Mesenchymal stem cell (in vitro differentiated cells and primary cell): ENCODE data around the gene ZHX3.

Source experiments
- DNase-seq: peaks from one replicate; pipeline ENCODE4 v3.0.0-alpha.2; 2013
- H2AFZ ChIP-seq: one replicate; pipeline ENCODE4 v1.6.1; 2013; ENCODE audit warnings: low read depth, mild to moderate bottlenecking, control low read depth, inconsistent platforms, low read length, moderate library complexity
- H2AK5ac ChIP-seq: 2 replicates; pipeline ENCODE4 v1.6.1; 2013; ENCODE audit warnings: low read length, moderate library complexity, mild to moderate bottlenecking, inconsistent platforms; ENCODE audit not compliant: severe bottlenecking
- H2BK120ac ChIP-seq: one replicate; pipeline ENCODE4 v1.6.1; 2013; ENCODE audit warnings: low read depth, mild to moderate bottlenecking, inconsistent platforms, low read length, moderate library complexity
- H2BK12ac ChIP-seq, 2 experiments: one replicate each; pipeline ENCODE4 v1.6.1; 2013; ENCODE audit warnings: inconsistent platforms in 2 of 2, low read length in 2 of 2, mild to moderate bottlenecking in 2 of 2, moderate library complexity in 2 of 2, control low read depth in 1 of 2
- H2BK15ac ChIP-seq: one replicate; pipeline ENCODE4 v1.6.1; 2013; ENCODE audit warnings: mild to moderate bottlenecking, low read depth, inconsistent platforms; ENCODE audit not compliant: poor library complexity, severe bottlenecking
- H2BK5ac ChIP-seq: 2 replicates; pipeline ENCODE4 v1.6.1; 2013; ENCODE audit warnings: low read depth, mild to moderate bottlenecking, low read length, control low read depth, inconsistent platforms; ENCODE audit not compliant: poor library complexity, severe bottlenecking
- H3K14ac ChIP-seq, 2 experiments: one replicate each; pipeline ENCODE4 v1.6.1; 2013; ENCODE audit warnings: inconsistent platforms in 2 of 2, low read length in 2 of 2, control low read depth in 1 of 2, mild to moderate bottlenecking in 1 of 2, moderate library complexity in 1 of 2
- H3K18ac ChIP-seq, 2 experiments: one replicate each; pipeline ENCODE4 v1.6.1; 2013; ENCODE audit warnings: inconsistent platforms in 2 of 2, low read length in 2 of 2, control low read depth in 1 of 2, low read depth in 1 of 2, mild to moderate bottlenecking in 1 of 2
- H3K23ac ChIP-seq, 2 experiments: one replicate each; pipeline ENCODE4 v1.6.1; 2013; ENCODE audit warnings: inconsistent platforms in 2 of 2, low read length in 2 of 2, mild to moderate bottlenecking in 2 of 2, moderate library complexity in 2 of 2, control low read depth in 1 of 2
- H3K27ac ChIP-seq: 2 replicates; pipeline ENCODE4 v1.5.1; 2013; ENCODE audit warnings: mild to moderate bottlenecking, moderate library complexity, low read length, control low read depth, inconsistent platforms; ENCODE audit not compliant: poor library complexity, severe bottlenecking
- H3K27me3 ChIP-seq, 2 experiments: 2 replicates each; pipeline versions ENCODE4 v1.6.1 to v1.7.0; 2013; ENCODE audit warnings: low read length in 2 of 2, mild to moderate bottlenecking in 2 of 2, moderate library complexity in 2 of 2, control low read depth in 1 of 2, inconsistent platforms in 1 of 2; ENCODE audit not compliant: control insufficient read depth in 1 of 2, insufficient read depth in 1 of 2
- H3K36me3 ChIP-seq, 2 experiments: 2 replicates each; pipeline versions ENCODE4 v1.6.1 to v1.7.0; 2013; ENCODE audit warnings: low read length in 2 of 2, control low read depth in 1 of 2, inconsistent platforms in 1 of 2, low read depth in 1 of 2, mild to moderate bottlenecking in 1 of 2; ENCODE audit not compliant: insufficient read depth in 2 of 2, control insufficient read depth in 1 of 2
- H3K4ac ChIP-seq, 2 experiments: one replicate each; pipeline ENCODE4 v1.6.1; 2013; ENCODE audit warnings: inconsistent platforms in 2 of 2, low read length in 2 of 2, mild to moderate bottlenecking in 2 of 2, moderate library complexity in 2 of 2, control low read depth in 1 of 2, low read depth in 1 of 2
- H3K4me1 ChIP-seq: 2 replicates; pipeline ENCODE4 v1.6.1; 2013; ENCODE audit warnings: low read depth, low read length, control low read depth; ENCODE audit not compliant: control insufficient read depth, insufficient read depth
- H3K4me2 ChIP-seq: 2 replicates; pipeline ENCODE4 v1.6.1; 2013; ENCODE audit warnings: low read length, mild to moderate bottlenecking, inconsistent platforms; ENCODE audit not compliant: poor library complexity, severe bottlenecking
- H3K4me3 ChIP-seq, 2 experiments: 2 replicates each; pipeline versions ENCODE4 v1.5.1 to v1.7.0; 2013; ENCODE audit warnings: low read length in 2 of 2, mild to moderate bottlenecking in 2 of 2, control low read depth in 1 of 2, low read depth in 1 of 2; ENCODE audit not compliant: insufficient read depth in 1 of 2
- H3K79me1 ChIP-seq: replicated peaks from 2 replicates; pipeline ENCODE4 v1.6.1; 2013; ENCODE audit warnings: mild to moderate bottlenecking, control low read depth, low read length, inconsistent platforms; ENCODE audit not compliant: poor library complexity, severe bottlenecking
- H3K9ac ChIP-seq: 2 replicates; pipeline ENCODE4 v1.7.0; 2013; ENCODE audit warnings: mild to moderate bottlenecking, low read length, moderate library complexity
- H3K9me3 ChIP-seq: 2 replicates; pipeline ENCODE4 v1.7.0; 2013; ENCODE audit warnings: mild to moderate bottlenecking, low read length; ENCODE audit not compliant: control insufficient read depth
- H4K8ac ChIP-seq: one replicate; pipeline ENCODE4 v1.6.1; 2013; ENCODE audit warnings: inconsistent platforms, mild to moderate bottlenecking, low read length, moderate library complexity
- H4K91ac ChIP-seq: one replicate; pipeline ENCODE4 v1.6.1; 2013; ENCODE audit warnings: mild to moderate bottlenecking, low read length, inconsistent platforms
- WGBS: methylation state at CpG from one replicate; pipeline ENCODE4 v1.1.7; 2013; ENCODE audit warnings: mixed read lengths; 5-methylcytosine and 5-hydroxymethylcytosine counted together

Gene ZHX3

DNA sequence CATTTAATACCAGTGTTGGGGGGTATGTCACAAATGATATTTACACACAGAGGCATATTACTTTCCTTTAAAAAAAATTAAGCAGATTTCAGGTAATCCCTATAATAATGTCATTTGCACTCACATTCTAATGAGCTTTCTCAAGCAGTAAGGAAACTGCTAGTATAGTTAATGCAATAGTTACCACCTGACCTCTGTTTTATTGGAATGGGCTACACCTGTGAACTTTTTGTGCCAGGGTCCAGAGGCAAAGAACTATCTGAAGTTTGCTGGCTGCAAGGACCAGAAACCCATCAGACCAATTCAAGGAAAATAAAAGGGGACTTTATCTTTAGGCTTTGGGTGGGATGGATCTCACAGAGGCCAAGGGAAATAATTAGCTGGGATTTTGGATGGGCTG is 2.9 kb upstream of the ZHX3 start:
- Histone ChIP-seq H2AK5ac (no peak overlapping the region), H2BK15ac (no peak overlapping the region), H3K23ac (no peak overlapping the region), H3K18ac (no peak overlapping the region), H3K9ac (no peak overlapping the region), H4K8ac (no peak overlapping the region), H2BK5ac (no peak overlapping the region), H3K36me3 (no peaks in the 10 kb centered on the region), H4K91ac (no peak overlapping the region), H2BK120ac (no peak overlapping the region), H3K79me1 (no peaks in the 10 kb centered on the region), H3K14ac (no peak overlapping the region), H3K4me1 (peaks cover 2% of the 10 kb centered on the region), H3K27ac (no peak overlapping the region), H3K4ac (no peak overlapping the region), H2AFZ (no peak overlapping the region), H3K4me2 (no peak overlapping the region), H3K9me3 (no peaks in the 10 kb centered on the region), H3K4me3 (no peak overlapping the region), H3K27me3 (no peaks in the 10 kb centered on the region), H2BK12ac (no peak overlapping the region)
- DNase-seq: no peak

DNA sequence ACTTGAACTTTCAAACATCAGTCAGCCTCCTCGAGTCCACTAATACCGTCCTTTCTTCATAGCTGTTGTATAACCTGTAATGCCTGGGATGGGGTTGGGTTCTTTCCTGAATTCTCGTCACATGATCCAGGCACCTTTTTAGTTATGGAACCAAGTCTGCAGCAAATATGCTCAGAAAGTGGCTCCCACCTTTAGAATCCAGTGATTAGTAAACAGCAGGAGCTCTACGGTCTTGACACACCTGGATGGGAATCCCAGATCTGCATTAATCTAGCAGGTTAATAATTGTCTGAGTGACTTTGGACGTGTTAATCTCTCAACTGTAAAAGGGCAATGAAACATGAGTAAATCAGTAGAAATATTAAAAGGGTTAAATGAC is 729 bp upstream of the ZHX3 start:
- WGBS: 61% methylated on average over 4 of the region's 5 CpGs
- Histone ChIP-seq H2AFZ (no peak overlapping the region), H2BK12ac (no peak overlapping the region), H3K9ac (peak overlapping the region; percentile 92), H4K91ac (peak overlapping the region; percentile 32), H2AK5ac (peak overlapping the region; percentile 74), H2BK5ac (no peak overlapping the region), H3K27ac (peak overlapping the region; percentile 23), H3K14ac (no peak overlapping the region), H3K23ac (no peak overlapping the region), H4K8ac (no peak overlapping the region), H3K4me1 (peaks cover 6% of the 10 kb centered on the region), H3K9me3 (no peaks in the 10 kb centered on the region), H3K4ac (no peak overlapping the region), H3K4me2 (peak overlapping the region; percentile 70), H3K79me1 (no peaks in the 10 kb centered on the region), H3K4me3 (peak overlapping the region in 1 of 2 experiments; percentile 82), H3K36me3 (no peaks in the 10 kb centered on the region), H2BK120ac (no peak overlapping the region), H3K18ac (peak overlapping the region in 1 of 2 experiments; percentile 41), H3K27me3 (no peaks in the 10 kb centered on the region), H2BK15ac (no peak overlapping the region)
- DNase-seq: no peak

DNA sequence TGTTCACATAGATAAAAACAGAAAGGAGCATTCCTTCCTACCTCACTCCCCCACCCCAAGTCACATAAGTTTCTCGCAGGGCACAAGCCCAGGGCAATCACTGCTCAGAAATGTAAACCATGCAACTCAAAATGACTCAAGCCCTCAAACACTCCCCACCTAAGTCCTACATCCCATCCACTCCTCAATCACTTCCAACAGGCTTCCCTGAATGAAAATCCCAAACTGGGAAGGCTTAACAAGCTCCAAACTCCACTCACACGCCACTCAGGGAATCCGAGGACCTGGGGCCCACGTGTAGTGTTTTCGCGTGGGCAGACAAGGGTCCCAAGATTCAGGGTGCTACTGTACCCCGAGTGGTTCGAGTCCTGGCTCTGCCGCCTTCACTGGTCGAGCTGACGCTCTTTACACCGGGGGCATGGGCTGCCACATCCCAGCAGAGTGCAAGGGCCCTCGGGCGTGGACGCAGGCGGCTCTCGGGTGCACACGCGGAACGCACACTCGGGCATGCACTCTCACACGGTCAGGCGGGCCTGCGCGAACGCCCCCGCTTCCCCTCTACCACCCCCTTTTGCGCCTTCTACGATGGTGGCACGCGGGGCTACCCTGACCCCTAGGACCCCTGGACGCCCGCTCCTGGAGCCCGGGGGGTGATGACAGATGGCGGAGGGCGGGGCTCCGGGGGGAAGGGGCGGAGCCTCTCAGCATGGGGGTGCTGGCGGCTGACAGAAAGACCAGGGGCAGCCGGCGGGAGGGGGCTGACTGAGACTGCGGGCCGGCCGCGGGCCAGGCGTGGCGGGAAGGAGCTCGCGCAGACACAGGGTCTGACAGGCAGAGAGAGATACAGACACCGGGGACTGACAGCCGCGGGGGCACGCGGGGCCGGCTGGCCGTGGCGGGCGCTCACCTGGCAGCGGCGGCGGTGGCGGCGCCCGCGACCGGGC is 657 bp downstream of the ZHX3 start:
- Histone ChIP-seq H3K27ac (peak overlapping the region; percentile 91), H3K9me3 (no peaks in the 10 kb centered on the region), H3K9ac (peak overlapping the region; percentile 96), H3K27me3 (no peaks in the 10 kb centered on the region), H2AK5ac (peak overlapping the region; percentile 40), H2BK15ac (peak overlapping the region; percentile 15), H3K36me3 (peaks cover 0 to 12% of the 10 kb centered on the region in 2 experiments), H3K23ac (peak overlapping the region in 1 of 2 experiments; percentile 90), H3K4me2 (peak overlapping the region; percentile 72), H2BK5ac (peak overlapping the region; percentile 3), H2AFZ (peak overlapping the region; percentile 83), H3K18ac (peak overlapping the region; percentile 78 to 100), H2BK12ac (peak overlapping the region; percentile 20 to 99), H4K91ac (peak overlapping the region; percentile 86), H3K4ac (peak overlapping the region; percentile 79 to 93), H4K8ac (peak overlapping the region; percentile 90), H3K14ac (peak overlapping the region in 1 of 2 experiments; percentile 93), H3K4me3 (peak overlapping the region; percentile 87 to 94), H3K79me1 (peaks cover 3% of the 10 kb centered on the region), H3K4me1 (peaks cover 6% of the 10 kb centered on the region), H2BK120ac (peak overlapping the region; percentile 54)
- 1% methylated on average over 42 of the region's 66 CpGs for WGBS
- DNase-seq: peak; percentile 83

DNA sequence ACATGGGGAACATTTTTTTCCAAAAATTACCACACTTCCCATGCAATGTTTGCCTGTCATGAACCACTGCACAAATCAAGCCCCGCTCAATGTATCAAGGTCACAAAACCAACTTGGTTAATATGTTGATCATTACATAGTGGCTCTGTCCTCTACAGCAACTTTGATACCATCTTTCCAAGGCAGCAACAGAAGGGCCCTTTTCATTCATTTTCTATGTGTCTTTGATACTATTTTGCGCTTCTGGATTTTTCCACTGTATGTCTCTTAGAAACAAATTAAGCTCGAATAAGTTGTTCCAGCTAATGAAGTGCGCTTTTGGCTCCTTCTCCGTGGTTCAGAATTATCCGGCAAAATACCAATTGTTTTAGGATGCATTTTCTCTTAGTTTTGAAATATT is 1.5 kb downstream of the ZHX3 start:
- no peak overlapping the region for H2BK5ac ChIP-seq
- no peaks in the 10 kb centered on the region for H3K27me3 ChIP-seq
- no peak overlapping the region for H4K91ac ChIP-seq
- no peaks in the 10 kb centered on the region for H3K9me3 ChIP-seq
- peak overlapping the region; percentile 91 for H3K27ac ChIP-seq
- H3K9ac ChIP-seq: peak overlapping the region; percentile 96
- H3K18ac ChIP-seq: no peak overlapping the region
- peak; percentile 24 for DNase-seq
- no peak overlapping the region for H2BK120ac ChIP-seq
- peaks cover 0 to 14% of the 10 kb centered on the region in 2 experiments for H3K36me3 ChIP-seq
- no peak overlapping the region for H2AFZ ChIP-seq
- H3K4ac ChIP-seq: peak overlapping the region in 1 of 2 experiments; percentile 75
- 82% methylated on average over 4 of the region's 6 CpGs for WGBS
- no peak overlapping the region for H2BK12ac ChIP-seq
- no peak overlapping the region for H4K8ac ChIP-seq
- H3K4me2 ChIP-seq: peak overlapping the region; percentile 72
- H2BK15ac ChIP-seq: no peak overlapping the region
- H3K4me1 ChIP-seq: peaks cover 6% of the 10 kb centered on the region
- H3K4me3 ChIP-seq: peak overlapping the region in 1 of 2 experiments; percentile 94
- H2AK5ac ChIP-seq: no peak overlapping the region
- H3K79me1 ChIP-seq: peaks cover 3% of the 10 kb centered on the region
- H3K23ac ChIP-seq: no peak overlapping the region
- no peak overlapping the region for H3K14ac ChIP-seq
